Left colon (tissue), 2 donors: Measurements from ENCODE around the gene DPF3. TPM values are rescaled to one million over a fixed set of nuclear protein-coding genes. Genes with fewer than 3 reads are reported as not detected.

Source experiments
- ATAC-seq: fragments of 200-7000 bp; cut with Tn5 transposase; one replicate; pipeline ENCODE4 v1.9.1; 2020; ENCODE audit warnings: mild to moderate bottlenecking, moderate library complexity
- DNase-seq, 2 donors: peaks; one replicate each; pipeline ENCODE4 v3.0.0-alpha.2; 2020
- intact Hi-C, 2 donors: fragments of 100-400 bp; cut with DNase I in 1 of 2; cut with micrococcal nuclease in 1 of 2; formaldehyde crosslinking; loops; one replicate each; pipeline versions ENCODE4 v1.11.2 to v1.14.0; 2022; cut with DNase I, micrococcal nuclease
- total RNA-seq, 2 donors: library from RNA; stranded (reverse); fragmentation: NEBNext Ultra II Directional; extraction: Animal tissue kit (Norgen Biotek cat#: 25700); gene quantifications; one replicate each; pipeline ENCODE4 v1.2.1, GENCODE V29; 2021
- donor health status: DM: no; HTN: no; CAD: no.
- donor health status: DM: yes; HTN: yes; CAD: no.

DPF3 gene
- total RNA-seq, 2 donors from 2014 or later = 9.7 to 11.2 TPM

DNA sequence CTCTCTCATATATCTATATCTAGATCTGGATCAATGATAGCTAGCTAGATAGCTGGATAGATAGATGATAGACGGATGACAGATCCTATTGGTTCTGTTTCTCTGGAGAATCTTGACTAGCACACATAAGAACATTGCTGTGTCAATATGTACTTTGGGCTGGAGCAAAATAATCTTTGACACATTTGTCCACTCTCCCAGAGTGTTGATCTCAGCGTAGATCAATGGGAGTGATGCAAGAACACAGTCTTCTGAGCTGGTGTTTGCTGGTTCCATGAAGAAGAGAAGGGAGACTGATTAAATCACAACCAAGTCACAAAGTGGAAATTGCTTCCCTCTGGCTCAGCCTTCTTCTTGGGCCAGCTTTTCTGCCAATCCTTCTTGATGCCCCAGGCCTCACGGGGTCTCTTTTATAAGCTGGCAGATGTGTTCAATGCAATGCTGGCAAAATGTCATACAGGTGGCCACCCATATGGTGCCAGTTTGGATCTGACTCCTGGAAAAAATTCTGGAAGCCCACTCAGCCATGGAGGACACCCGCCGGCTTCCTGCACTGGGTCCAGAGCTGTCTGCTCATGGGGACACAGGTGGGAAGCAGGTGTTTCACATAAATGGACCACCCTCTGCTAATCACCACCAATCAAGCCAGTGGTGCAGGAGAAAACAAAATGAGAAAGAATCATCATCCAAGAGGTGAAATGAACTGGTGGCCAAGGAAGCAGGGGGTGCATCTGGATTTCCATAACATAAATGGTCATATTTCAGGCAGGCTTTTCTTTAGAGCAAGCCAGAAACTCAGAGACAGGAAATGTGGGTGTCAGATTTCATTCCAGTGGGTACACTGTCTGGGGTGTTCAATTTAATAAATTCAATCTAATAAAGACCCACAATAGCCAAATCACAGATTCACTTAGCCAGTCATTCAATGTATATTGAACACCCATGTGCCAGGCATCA is 310.3 kb downstream of the DPF3 start:
- intact Hi-C loops = no loop called here
- no peak for ATAC-seq
- no peak for DNase-seq

- no peak for DNase-seq
- intact Hi-C loops = no loop called here
- ATAC-seq = no peak
Observed at GRCh38 chr14:72582582-72582981, 311.3 kb downstream of the DPF3 start.

DNA sequence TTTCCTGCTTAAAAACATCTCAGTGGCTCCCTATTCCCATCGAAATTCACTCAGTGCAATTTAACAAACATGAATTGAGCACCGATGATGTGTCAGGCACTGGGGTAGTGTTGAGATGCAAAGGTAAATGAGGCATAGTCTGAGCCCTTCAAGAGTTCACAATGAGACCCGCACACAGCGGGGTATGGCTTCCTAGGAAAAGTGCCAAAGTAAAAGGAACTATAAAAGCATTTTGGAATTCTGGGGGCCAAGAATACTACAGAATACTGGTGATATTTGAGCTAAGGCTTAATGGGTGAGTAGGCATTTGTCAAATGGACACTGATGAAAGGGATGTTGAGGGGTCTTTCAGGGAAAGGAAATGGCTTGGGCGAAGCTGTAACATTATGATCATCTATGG is 315.4 kb downstream of the DPF3 start:
- no peak for ATAC-seq
- intact Hi-C loops = no loop called here
- DNase-seq = no peak

GRCh38 chr14:72577521-72577920 is 316.4 kb downstream of the DPF3 start:
- ATAC-seq (no peak), DNase-seq (no peak)
- intact Hi-C loops = no loop called here

GRCh38 chr14:72576258-72576657 is 317.6 kb downstream of the DPF3 start:
- intact Hi-C loops = no loop called here
- DNase-seq (no peak), ATAC-seq (no peak)

DNA sequence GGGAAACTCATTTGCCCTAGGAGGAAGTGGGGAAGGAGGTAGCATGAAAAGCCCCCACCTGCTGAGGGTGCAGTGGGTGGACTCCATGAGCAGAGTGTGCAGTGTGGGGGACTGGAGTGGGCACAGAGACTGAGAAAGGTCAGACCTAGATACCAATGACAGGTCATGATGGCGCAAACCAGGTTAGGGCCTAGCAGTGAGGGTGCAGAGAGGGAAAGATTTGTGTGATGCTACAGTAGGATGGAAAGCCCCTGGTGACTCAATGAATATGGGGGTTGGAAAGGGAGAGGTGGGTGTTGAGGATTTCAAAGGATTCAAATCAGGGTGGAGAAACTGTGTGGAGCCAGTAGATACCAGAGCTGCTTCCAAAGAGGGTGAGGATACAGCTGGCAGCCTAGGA is 319.2 kb downstream of the DPF3 start:
- ATAC-seq (no peak), DNase-seq (no peak)
- intact Hi-C loops = no loop called here

DNA sequence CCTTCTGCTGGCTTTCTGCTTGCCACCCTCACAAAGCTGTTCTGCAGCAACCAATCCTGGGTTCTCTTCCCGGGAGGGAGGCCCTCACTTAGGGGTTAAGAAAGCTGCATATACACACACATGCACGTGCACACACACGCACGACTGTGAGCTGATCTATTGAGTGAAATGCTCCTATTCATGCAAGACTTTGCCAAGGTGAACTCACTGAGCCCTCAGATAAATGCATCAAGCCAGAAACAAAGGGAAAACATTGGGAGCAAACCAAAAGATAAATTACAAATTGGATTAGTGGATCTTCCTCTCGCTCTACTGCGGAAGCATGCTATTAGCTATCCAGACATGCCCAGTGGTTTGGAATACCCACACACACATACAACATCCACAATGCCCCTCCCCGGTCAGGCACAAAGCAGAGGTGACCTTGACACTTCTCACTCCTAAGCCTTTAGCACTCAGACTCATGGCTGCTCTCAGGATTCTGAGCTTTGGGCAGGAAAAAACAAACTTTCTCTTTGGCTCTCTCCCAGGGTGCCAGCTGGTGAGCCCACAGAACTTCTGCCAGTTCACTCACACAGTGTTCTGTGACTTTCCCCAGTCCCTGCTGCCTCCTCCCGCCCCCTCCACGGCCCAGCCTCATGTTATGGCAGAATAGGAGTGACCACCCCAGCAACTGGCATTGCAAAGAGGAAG is 320.0 kb downstream of the DPF3 start:
- intact Hi-C loops = no loop called here
- no peak for ATAC-seq
- no peak for DNase-seq

Other genes starting within 250 kb of the DPF3 start
- 10 to 100 TPM; 19.6 to 21.4 TPM for gene DCAF4, start 32.4 kb upstream of the DPF3 start, total RNA-seq
- 10 to 100 TPM; 13.4 to 19.9 TPM for gene ZFYVE1, start 133.0 kb upstream of the DPF3 start, total RNA-seq
- gene RBM25, start 164.4 kb upstream of the DPF3 start, total RNA-seq = 10 to 100 TPM; 50.6 to 65.8 TPM
- 100 to 1,000 TPM; 100 to 132 TPM for gene PSEN1, start 242.4 kb upstream of the DPF3 start, total RNA-seq